Neural progenitor cell (in vitro differentiated cells): ENCODE results near the gene FLCN.

Source experiments
- EZH2phosphoT487 ChIP-seq: fragments of 200-600 bp; sonication (generic); IDR thresholded peaks from 2 replicates; pipeline ENCODE4 v1.6.1; 2017; ENCODE audit warnings: antibody characterized with exemption
- TF ChIP-seq, protein P1 (sequence below): fragments of 200-600 bp; sonication (generic); IDR thresholded peaks from 2 replicates; pipeline ENCODE4 v1.5.1; 2017; ENCODE audit warnings: antibody characterized with exemption, mild to moderate bottlenecking

DNA sequence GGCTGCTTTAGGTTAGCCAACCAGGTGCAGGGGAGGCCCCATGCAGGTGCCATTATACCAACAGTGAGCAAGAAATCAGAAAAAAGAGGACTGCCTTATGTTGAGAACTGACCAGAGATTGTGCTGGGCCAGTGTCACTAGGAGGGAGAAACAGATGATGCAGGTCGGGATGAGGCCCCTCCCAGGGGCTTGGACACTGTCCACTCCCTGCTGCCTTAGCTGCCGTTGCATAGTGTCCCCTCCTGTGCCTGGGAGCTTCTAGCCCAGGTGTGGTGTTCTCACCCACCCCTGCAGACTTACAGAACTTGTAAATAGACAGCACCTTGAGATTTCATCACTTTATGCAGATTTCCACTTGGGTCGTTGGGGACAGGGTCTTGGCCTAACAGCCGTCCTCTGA is 67.6 kb downstream of the FLCN start:
- TF ChIP-seq, protein P1, sequence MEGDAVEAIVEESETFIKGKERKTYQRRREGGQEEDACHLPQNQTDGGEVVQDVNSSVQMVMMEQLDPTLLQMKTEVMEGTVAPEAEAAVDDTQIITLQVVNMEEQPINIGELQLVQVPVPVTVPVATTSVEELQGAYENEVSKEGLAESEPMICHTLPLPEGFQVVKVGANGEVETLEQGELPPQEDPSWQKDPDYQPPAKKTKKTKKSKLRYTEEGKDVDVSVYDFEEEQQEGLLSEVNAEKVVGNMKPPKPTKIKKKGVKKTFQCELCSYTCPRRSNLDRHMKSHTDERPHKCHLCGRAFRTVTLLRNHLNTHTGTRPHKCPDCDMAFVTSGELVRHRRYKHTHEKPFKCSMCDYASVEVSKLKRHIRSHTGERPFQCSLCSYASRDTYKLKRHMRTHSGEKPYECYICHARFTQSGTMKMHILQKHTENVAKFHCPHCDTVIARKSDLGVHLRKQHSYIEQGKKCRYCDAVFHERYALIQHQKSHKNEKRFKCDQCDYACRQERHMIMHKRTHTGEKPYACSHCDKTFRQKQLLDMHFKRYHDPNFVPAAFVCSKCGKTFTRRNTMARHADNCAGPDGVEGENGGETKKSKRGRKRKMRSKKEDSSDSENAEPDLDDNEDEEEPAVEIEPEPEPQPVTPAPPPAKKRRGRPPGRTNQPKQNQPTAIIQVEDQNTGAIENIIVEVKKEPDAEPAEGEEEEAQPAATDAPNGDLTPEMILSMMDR: no peak
- no peak for TF ChIP-seq EZH2phosphoT487
